ENCODE results near the gene OGT. TPM values are rescaled to one million over a fixed set of nuclear protein-coding genes. Genes with fewer than 3 reads are reported as not detected.
A peak's percentile ranks its signal among the peaks of the same experiment; 100 is the strongest.

OGT gene
- total RNA-seq, 1 experiment from 2014 or later = 174 TPM

DNA sequence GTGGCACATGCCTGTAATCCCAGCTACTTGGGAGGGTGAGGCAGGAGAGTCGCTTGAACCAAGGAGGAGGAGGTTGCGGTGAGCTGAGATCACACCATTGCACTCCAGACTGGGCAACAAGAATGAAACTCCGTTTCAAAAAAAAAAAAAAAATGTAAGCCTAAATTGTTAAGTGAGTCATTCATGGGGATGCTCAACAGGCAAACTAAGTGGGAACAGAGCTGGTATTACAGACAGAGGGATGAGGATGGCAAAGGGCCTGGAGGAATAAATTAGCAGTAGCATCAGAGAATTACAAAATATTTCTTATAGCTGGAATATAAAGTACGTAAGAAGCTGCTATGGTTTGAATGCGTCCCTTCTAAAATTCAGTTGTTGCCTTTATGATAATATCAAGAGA lies 43.4 kb upstream of the OGT start:
- BruUV-seq (replicated peaks) = no TSS peak
- CTCF ChIA-PET = no interaction called here
- DNase-seq (ENCODE audit: low read depth, low spot score) (no peak), ATAC-seq (no peak)
- no peaks in the 10 kb centered on the region for H3K36me3 ChIP-seq (ENCODE audit: control insufficient read depth, insufficient read depth, low read length)
- in situ Hi-C loops (cut with HindIII; ENCODE audit: low pct_unique_long_range_greater_than_20kb, low sequenced_read_pairs) (no loop called here), intact Hi-C loops (cut with micrococcal nuclease; ENCODE audit: unreplicated experiment) (no loop called here)
- TF ChIP-seq, protein P1, sequence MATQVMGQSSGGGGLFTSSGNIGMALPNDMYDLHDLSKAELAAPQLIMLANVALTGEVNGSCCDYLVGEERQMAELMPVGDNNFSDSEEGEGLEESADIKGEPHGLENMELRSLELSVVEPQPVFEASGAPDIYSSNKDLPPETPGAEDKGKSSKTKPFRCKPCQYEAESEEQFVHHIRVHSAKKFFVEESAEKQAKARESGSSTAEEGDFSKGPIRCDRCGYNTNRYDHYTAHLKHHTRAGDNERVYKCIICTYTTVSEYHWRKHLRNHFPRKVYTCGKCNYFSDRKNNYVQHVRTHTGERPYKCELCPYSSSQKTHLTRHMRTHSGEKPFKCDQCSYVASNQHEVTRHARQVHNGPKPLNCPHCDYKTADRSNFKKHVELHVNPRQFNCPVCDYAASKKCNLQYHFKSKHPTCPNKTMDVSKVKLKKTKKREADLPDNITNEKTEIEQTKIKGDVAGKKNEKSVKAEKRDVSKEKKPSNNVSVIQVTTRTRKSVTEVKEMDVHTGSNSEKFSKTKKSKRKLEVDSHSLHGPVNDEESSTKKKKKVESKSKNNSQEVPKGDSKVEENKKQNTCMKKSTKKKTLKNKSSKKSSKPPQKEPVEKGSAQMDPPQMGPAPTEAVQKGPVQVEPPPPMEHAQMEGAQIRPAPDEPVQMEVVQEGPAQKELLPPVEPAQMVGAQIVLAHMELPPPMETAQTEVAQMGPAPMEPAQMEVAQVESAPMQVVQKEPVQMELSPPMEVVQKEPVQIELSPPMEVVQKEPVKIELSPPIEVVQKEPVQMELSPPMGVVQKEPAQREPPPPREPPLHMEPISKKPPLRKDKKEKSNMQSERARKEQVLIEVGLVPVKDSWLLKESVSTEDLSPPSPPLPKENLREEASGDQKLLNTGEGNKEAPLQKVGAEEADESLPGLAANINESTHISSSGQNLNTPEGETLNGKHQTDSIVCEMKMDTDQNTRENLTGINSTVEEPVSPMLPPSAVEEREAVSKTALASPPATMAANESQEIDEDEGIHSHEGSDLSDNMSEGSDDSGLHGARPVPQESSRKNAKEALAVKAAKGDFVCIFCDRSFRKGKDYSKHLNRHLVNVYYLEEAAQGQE (IDR thresholded peaks at IDR 0.05; ENCODE audit: insufficient read depth in 1 of 2, low read depth in 2 of 2, low read length in 1 of 2) = no peak
- TF ChIP-seq, protein P2, sequence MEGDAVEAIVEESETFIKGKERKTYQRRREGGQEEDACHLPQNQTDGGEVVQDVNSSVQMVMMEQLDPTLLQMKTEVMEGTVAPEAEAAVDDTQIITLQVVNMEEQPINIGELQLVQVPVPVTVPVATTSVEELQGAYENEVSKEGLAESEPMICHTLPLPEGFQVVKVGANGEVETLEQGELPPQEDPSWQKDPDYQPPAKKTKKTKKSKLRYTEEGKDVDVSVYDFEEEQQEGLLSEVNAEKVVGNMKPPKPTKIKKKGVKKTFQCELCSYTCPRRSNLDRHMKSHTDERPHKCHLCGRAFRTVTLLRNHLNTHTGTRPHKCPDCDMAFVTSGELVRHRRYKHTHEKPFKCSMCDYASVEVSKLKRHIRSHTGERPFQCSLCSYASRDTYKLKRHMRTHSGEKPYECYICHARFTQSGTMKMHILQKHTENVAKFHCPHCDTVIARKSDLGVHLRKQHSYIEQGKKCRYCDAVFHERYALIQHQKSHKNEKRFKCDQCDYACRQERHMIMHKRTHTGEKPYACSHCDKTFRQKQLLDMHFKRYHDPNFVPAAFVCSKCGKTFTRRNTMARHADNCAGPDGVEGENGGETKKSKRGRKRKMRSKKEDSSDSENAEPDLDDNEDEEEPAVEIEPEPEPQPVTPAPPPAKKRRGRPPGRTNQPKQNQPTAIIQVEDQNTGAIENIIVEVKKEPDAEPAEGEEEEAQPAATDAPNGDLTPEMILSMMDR (IDR thresholded peaks at IDR 0.05) = no peak
- TF ChIP-seq TCF7L2 (IDR thresholded peaks at IDR 0.05; ENCODE audit: low read depth, low read length) = no peak
- POLR2A ChIA-PET = no interaction called here
- no peak overlapping the region for H3K4me3 ChIP-seq (ENCODE audit: low read depth in 2 of 2, low read length in 2 of 2)
- no peak overlapping the region for H3K27ac ChIP-seq (ENCODE audit: low read length)
- no peaks in the 10 kb centered on the region for H3K27me3 ChIP-seq (ENCODE audit: control insufficient read depth, insufficient read depth, low read length)
- no peaks in the 10 kb centered on the region for H3K4me1 ChIP-seq (ENCODE audit: control insufficient read depth, insufficient read depth, low read length)
- H3K9me3 ChIP-seq (ENCODE audit: control insufficient read depth, insufficient read depth, low read depth, low read length) = no peaks in the 10 kb centered on the region

DNA sequence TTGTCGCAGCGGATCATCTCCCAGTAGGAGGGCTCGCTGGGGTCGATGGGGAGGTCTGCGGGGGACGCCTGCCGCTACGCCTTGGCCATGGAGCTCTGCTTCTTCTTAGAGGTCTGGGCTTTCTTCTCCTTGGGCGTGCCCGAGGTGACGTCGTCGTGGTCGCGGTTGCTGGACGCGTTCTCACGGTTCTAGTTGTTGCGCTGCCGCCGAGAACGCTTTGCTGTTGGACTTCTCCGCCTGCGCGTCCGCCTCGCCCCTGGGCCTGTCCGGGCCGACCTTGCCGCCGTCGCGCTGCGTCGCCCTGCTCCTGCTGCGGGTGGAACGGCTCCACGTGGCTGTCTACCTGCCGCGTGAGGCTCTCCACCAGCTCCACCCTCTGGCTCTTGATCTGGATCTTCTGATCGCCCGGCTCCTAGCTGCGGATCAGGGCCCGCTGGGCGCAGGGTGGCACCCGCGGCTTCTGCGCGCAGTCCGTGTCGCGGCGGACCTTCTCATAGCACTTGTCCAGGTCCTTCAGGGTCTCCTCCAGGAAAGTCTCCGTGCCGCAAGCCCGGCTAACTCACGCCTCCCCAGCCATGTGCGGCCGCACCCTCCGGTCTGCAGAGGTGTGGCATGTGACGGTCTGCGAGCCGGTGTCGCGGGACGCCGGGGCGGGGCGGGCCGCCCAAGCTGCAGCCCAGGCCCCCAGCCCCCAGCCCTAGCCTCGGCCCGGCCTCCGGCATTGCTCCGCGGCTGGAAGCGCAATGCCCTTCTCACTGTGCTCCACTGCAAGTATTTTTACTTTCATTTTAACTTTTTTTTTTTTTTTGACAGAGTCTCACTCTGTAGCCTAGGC lies 40.5 kb upstream of the OGT start:
- no peak for DNase-seq (ENCODE audit: low read depth, low spot score)
- peak; percentile 85 for ATAC-seq
- H3K36me3 ChIP-seq (ENCODE audit: control insufficient read depth, insufficient read depth, low read length) = no peaks in the 10 kb centered on the region
- H3K4me1 ChIP-seq (ENCODE audit: control insufficient read depth, insufficient read depth, low read length) = no peaks in the 10 kb centered on the region
- H3K27ac ChIP-seq (ENCODE audit: low read length) = no peak overlapping the region
- CTCF ChIA-PET = no interaction called here
- peak overlapping the region; percentile 42 to 54 for H3K4me3 ChIP-seq (ENCODE audit: low read depth in 2 of 2, low read length in 2 of 2)
- POLR2A ChIA-PET = no interaction called here
- no peaks in the 10 kb centered on the region for H3K9me3 ChIP-seq (ENCODE audit: control insufficient read depth, insufficient read depth, low read depth, low read length)
- no peaks in the 10 kb centered on the region for H3K27me3 ChIP-seq (ENCODE audit: control insufficient read depth, insufficient read depth, low read length)
- no peak for TF ChIP-seq POLR2AphosphoS5 (IDR thresholded peaks at IDR 0.05; ENCODE audit: low read depth, low read length)
- TF ChIP-seq, protein P1 (IDR thresholded peaks at IDR 0.05; ENCODE audit: insufficient read depth in 1 of 2, low read depth in 2 of 2, low read length in 1 of 2) = no peak
- TF ChIP-seq, protein P2 (IDR thresholded peaks at IDR 0.05) = no peak
- no peak for TF ChIP-seq TCF7L2 (IDR thresholded peaks at IDR 0.05; ENCODE audit: low read depth, low read length)
- no peak for TF ChIP-seq SIN3A (IDR thresholded peaks at IDR 0.05; ENCODE audit: borderline replicate concordance, insufficient read depth, low read depth, low read length)
- intact Hi-C loops (cut with micrococcal nuclease; ENCODE audit: unreplicated experiment) (no loop called here), in situ Hi-C loops (cut with HindIII; ENCODE audit: low pct_unique_long_range_greater_than_20kb, low sequenced_read_pairs) (no loop called here)
- no TSS peak for BruUV-seq (replicated peaks)

All from Panc1 (cell line).